Panc1 (cell line): ENCODE results near the gene HOXC4. TPM values are rescaled to one million over a fixed set of nuclear protein-coding genes. Genes with fewer than 3 reads are reported as not detected.

Experiments used
- ATAC-seq: fragments of 200-7000 bp; cut with Tn5 transposase; 2 replicates; pipeline ENCODE4 v1.9.1; 2020; ENCODE audit warnings: mild to moderate bottlenecking, moderate library complexity
- BruUV-seq: library from RNA; stranded (reverse); fragments of 400-500 nt; replicated peaks from 2 replicates; lab custom pipeline; 2021; lab: Mats Ljungman, UMichigan
- CTCF ChIA-PET: fragments of 300-600 bp; sonication (Branson Sonifier 250); formaldehyde crosslinking; loops from one replicate; lab custom pipeline; 2022; ENCODE audit warnings: antibody characterized with exemption; lab: Charles Lee
- POLR2A ChIA-PET: fragments of 300-600 bp; sonication (Branson Sonifier 250); formaldehyde crosslinking; loops from one replicate; lab custom pipeline; 2022; ENCODE audit warnings: antibody characterized with exemption; lab: Charles Lee
- DNase-seq: peaks from one replicate; pipeline ENCODE4 v3.0.0-alpha.2; 2010; ENCODE audit warnings: low read depth, low spot score
- H3K27ac ChIP-seq: 2 replicates; pipeline ENCODE4 v1.5.1; 2011; ENCODE audit warnings: mild to moderate bottlenecking, low read length, inconsistent platforms
- H3K27me3 ChIP-seq: fragments of 200-500 bp; sonication (Bioruptor generic); 2 replicates; pipeline ENCODE4 v1.6.0; 2014; ENCODE audit warnings: low read length, inconsistent platforms; ENCODE audit not compliant: control insufficient read depth, insufficient read depth
- H3K36me3 ChIP-seq: fragments of 200-500 bp; sonication (Bioruptor generic); 2 replicates; pipeline ENCODE4 v1.5.1; 2014; ENCODE audit warnings: inconsistent platforms, mild to moderate bottlenecking, low read length, moderate library complexity; ENCODE audit not compliant: control insufficient read depth, insufficient read depth
- H3K4me1 ChIP-seq: 2 replicates; pipeline ENCODE4 v1.5.1; 2011; ENCODE audit warnings: inconsistent platforms, mild to moderate bottlenecking, low read length, moderate library complexity; ENCODE audit not compliant: control insufficient read depth, insufficient read depth
- H3K4me3 ChIP-seq, 2 experiments: 2 replicates each; pipeline ENCODE4 v1.5.1; 2011 to 2012; ENCODE audit warnings: low read depth in 2 of 2, low read length in 2 of 2, mild to moderate bottlenecking in 2 of 2, inconsistent platforms in 1 of 2, moderate library complexity in 1 of 2
- H3K9me3 ChIP-seq: fragments of 200-500 bp; sonication (Bioruptor generic); 2 replicates; pipeline ENCODE4 v1.5.1; 2014; ENCODE audit warnings: low read depth, mild to moderate bottlenecking, inconsistent platforms, low read length, moderate library complexity; ENCODE audit not compliant: control insufficient read depth, insufficient read depth
- POLR2AphosphoS5 ChIP-seq: IDR thresholded peaks from 2 replicates; pipeline ENCODE4 v1.6.1; 2012; ENCODE audit warnings: mild to moderate bottlenecking, low read depth, low read length, moderate library complexity
- REST ChIP-seq, 2 experiments: IDR thresholded peaks; 2 replicates each; pipeline ENCODE4 v1.6.1; 2011 to 2012; ENCODE audit warnings: low read depth in 2 of 2, control low read depth in 1 of 2, low read length in 1 of 2, mild to moderate bottlenecking in 1 of 2, moderate library complexity in 1 of 2; ENCODE audit not compliant: insufficient read depth in 1 of 2
- TCF7L2 ChIP-seq: IDR thresholded peaks from 2 replicates; pipeline ENCODE4 v1.6.1; 2011; ENCODE audit warnings: mild to moderate bottlenecking, low read depth, low read length, inconsistent platforms
- in situ Hi-C: cut with HindIII; loops from 2 replicates; pipeline ENCODE4 v1.10.0; 2016; ENCODE audit warnings: low sequenced_read_pairs, low pct_unique_long_range_greater_than_20kb
- intact Hi-C: fragments of 100-400 bp; cut with micrococcal nuclease; formaldehyde crosslinking; loops from one replicate; pipeline ENCODE4 v1.10.0; 2022; ENCODE audit not compliant: unreplicated experiment
- total RNA-seq: library from RNA; stranded (reverse); gene quantifications from one replicate; pipeline ENCODE4 v1.2.1, GENCODE V29; 2021; ENCODE audit not compliant: unreplicated experiment

Gene HOXC4
- total RNA-seq, 1 experiment from 2014 or later = 22.7 TPM

- in situ Hi-C loops (no loop called here), intact Hi-C loops (no loop called here)
- DNase-seq = no peak
- peaks cover 2% of the 10 kb centered on the region; the same call in 1 of the 2 replicates for H3K36me3 ChIP-seq
- no peaks in the 10 kb centered on the region for H3K27me3 ChIP-seq
- peak overlapping the region; percentile 95 for H3K27ac ChIP-seq
- H3K4me3 ChIP-seq = peak overlapping the region; percentile 72 to 91
- BruUV-seq = no TSS peak
- no peak for TF ChIP-seq TCF7L2
- no peak for TF ChIP-seq REST (IDR thresholded peaks at IDR 0.05; ENCODE audit: insufficient read depth in 1 of 2, low read depth in 2 of 2, low read length in 1 of 2)
- TF ChIP-seq POLR2AphosphoS5 = peak; percentile 22; the same call in 1 of the 2 replicates
- no peaks in the 10 kb centered on the region for H3K9me3 ChIP-seq
- peaks cover 62% of the 10 kb centered on the region for H3K4me1 ChIP-seq
- ATAC-seq = no peak
- ChIA-PET CTCF (no interaction called here), POLR2A (no interaction called here)
Observed at GRCh38 chr12:54019924-54020590, 33.6 kb upstream of the HOXC4 start.

DNA sequence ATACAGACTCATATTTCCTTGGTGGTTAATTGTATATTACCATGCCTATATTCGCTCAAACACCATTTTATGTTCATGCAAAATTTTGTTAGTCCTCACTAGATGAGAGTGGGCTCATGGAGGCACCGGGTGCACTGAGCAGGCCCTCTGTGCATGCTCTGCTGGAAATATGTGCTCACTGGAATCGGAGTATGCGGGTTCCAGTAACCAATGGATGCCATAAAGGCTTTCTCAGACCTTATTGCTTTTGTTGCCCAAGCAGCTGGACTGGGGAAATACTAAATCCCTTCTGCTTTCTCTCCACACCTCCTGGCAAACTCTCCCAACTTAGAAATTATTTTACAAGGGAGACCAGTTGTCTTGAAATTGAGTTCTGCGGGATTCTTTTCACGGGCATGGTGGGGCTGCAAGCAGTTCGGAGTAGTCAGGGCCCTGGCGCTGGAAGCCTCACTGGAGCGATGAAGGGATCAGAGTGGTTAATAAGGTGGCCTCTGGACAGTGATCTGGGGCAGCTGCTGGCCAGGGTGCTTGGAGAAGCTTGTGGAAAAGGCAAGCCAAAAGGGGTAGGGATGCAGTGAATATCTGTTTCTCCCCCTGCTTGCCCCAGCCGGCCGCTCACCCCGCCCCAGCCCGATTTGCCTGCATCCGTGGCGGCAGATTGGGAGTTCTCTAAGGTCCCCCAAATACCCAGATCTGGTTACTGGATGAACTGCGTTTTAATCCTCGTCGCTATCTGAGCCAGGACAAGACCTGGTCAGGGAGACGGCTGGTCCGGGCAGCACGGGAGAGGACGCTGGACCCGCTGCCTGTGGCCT is 32.8 kb upstream of the HOXC4 start:
- CTCF ChIA-PET = interaction anchor here (1.0 to 1.1 kb wide), 2 partner anchors 12 to 196 kb away, joined by 3 read pairs; partner anchors contain the start of gene HOXC8
- Histone ChIP-seq H3K9me3 (no peaks in the 10 kb centered on the region), H3K27me3 (no peaks in the 10 kb centered on the region), H3K36me3 (peaks cover 2% of the 10 kb centered on the region; the same call in 1 of the 2 replicates), H3K4me3 (peak overlapping the region; percentile 72 to 91), H3K4me1 (peaks cover 62% of the 10 kb centered on the region), H3K27ac (peak overlapping the region; percentile 95)
- intact Hi-C loops (loop anchor here (1.0 kb wide), 1 partner anchor 14 kb away; no protein-coding TSS in a partner anchor), in situ Hi-C loops (no loop called here)
- POLR2A ChIA-PET = no interaction called here
- TF ChIP-seq TCF7L2 = no peak
- peak in 1 of 2 experiments; percentile 13; a peak in 1 of 4 replicates for TF ChIP-seq REST (IDR thresholded peaks at IDR 0.05; ENCODE audit: insufficient read depth in 1 of 2, low read depth in 2 of 2, low read length in 1 of 2)
- no TSS peak for BruUV-seq
- ATAC-seq = no peak
- no peak for DNase-seq
